Endothelial cell of umbilical vein (primary cell): ENCODE results near the gene TNN.
"Not testable (repeated sequence)": the region's sequence is repeated elsewhere in the genome, so short reads cannot be mapped to it uniquely, and the experiment has no call there.

ENCODE experiments used
- CTCF ChIP-seq, 2 donors: IDR thresholded peaks; 1 replicate in 1 of 2; 2 replicates in 1 of 2; pipeline ENCODE4 v1.5.1; 2011; ENCODE audit warnings: low read length in 2 of 2, mild to moderate bottlenecking in 2 of 2, moderate library complexity in 2 of 2, control low read depth in 1 of 2, inconsistent platforms in 1 of 2, low read depth in 1 of 2; ENCODE audit not compliant: insufficient read depth in 1 of 2; ENCODE audit errors: extremely low read depth in 1 of 2
- POLR2AphosphoS5 ChIP-seq: IDR thresholded peaks from 2 replicates; pipeline ENCODE4 v1.6.1; 2012; ENCODE audit warnings: low read depth, mild to moderate bottlenecking, control low read depth, low read length, moderate library complexity; ENCODE audit not compliant: insufficient read depth

GRCh38 chr1:175102166-175102565 lies 34.5 kb downstream of the TNN start:
- TF ChIP-seq CTCF (IDR thresholded peaks at IDR 0.05; ENCODE audit: extremely low read depth in 1 of 2, insufficient read depth in 1 of 2, low read depth in 1 of 2, low read length in 2 of 2); POLR2AphosphoS5: not testable (repeated sequence)
